Measurements from ENCODE around the gene TAOK1. TPM values are rescaled to one million over a fixed set of nuclear protein-coding genes. Genes with fewer than 3 reads are reported as not detected.

TAOK1 gene
- total and polyA plus RNA-seq, 9 of the 15 experiments (the other 6 are each of a cell fraction or from before 2014, with no cell fraction given) = 3.2 to 33.1 (median 16.5) TPM

DNA sequence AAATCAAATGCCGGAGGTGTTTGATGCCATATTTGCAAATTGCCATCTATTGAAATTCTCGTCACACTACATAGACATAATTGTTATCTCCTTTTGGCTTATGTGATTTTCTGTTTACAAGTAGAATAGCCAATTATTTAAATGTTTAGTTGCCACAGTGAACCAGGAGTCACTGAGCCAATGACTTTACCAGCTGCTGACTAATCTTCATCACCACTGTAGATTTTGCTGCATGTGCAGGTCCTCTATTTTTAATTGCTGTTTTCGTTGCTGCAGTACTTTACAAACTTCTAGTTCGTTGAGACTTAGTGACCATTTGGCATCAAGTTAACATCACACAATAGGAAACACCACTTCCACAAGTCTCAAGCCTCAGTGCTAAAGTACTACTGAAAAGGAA, 153.9 kb downstream of the TAOK1 start:
- no peak overlapping the region for H3K4me2 ChIP-seq (ENCODE audit: insufficient read depth, low read length)
- H3K79me2 ChIP-seq (ENCODE audit: control insufficient read depth, insufficient read depth, low read length) = no peaks in the 10 kb centered on the region
- H3K27me3 ChIP-seq (ENCODE audit: control insufficient read depth in 2 of 2, insufficient read depth in 2 of 2, low read length in 2 of 2) = no peaks in the 10 kb centered on the region
- FAIRE-seq (no peak), DNase-seq (ENCODE audit: extremely low read depth in 1 of 4, low spot score in 3 of 4) (no peak), ATAC-seq (no peak)
- no peaks in the 10 kb centered on the region for H4K20me1 ChIP-seq (replicated peaks; ENCODE audit: control insufficient read depth, insufficient read depth, low read length)
- WGBS (ENCODE audit: insufficient coverage, low coverage, missing lambda C conversion rate) = 88% methylated on average over 4 of the region's 4 CpGs
- H3K9me3 ChIP-seq (replicated peaks; ENCODE audit: control insufficient read depth, insufficient read depth, low read depth, low read length) = no peaks in the 10 kb centered on the region
- peaks cover 33% of the 10 kb centered on the region for H3K36me3 ChIP-seq (ENCODE audit: control insufficient read depth, insufficient read depth, low read length)
- H3K9me1 ChIP-seq (ENCODE audit: control insufficient read depth, insufficient read depth, low read length) = no peaks in the 10 kb centered on the region
- H3K9ac ChIP-seq (ENCODE audit: insufficient read depth in 1 of 2, low read depth in 2 of 2, low read length in 2 of 2) = no peak overlapping the region
- CTCF ChIA-PET (ENCODE audit: low intra/inter-chr PET ratio) = no interaction called here
- no peak overlapping the region for H3K27ac ChIP-seq (ENCODE audit: extremely low read depth, low read depth, low read length)
- in situ Hi-C loops (cut with MboI) = no loop called here
- intact Hi-C loops (cut with micrococcal nuclease) = no loop called here
- no TSS peak for BruUV-seq (replicated peaks)
- no peak overlapping the region for H3K4me3 ChIP-seq
- TF ChIP-seq ELF2 (CRISPR knock-in tag; IDR thresholded peaks at IDR 0.05) (no peak), COPS2 (conservative IDR thresholded peaks at IDR 0.05) (no peak), SAP30 (IDR thresholded peaks at IDR 0.05; ENCODE audit: borderline replicate concordance, insufficient read depth, low read depth, low read length, poor library complexity, severe bottlenecking) (no peak), FOXP1 (CRISPR knock-in tag; IDR thresholded peaks at IDR 0.05) (no peak), EWSR1 (IDR thresholded peaks at IDR 0.05; ENCODE audit: borderline replicate concordance, low read depth, partially characterized antibody) (no peak), XRCC4 (IDR thresholded peaks at IDR 0.05; ENCODE audit: extremely low read depth, insufficient read depth, insufficient read length) (no peak), MCM3 (IDR thresholded peaks at IDR 0.05) (no peak), ZNF232 (CRISPR knock-in tag; IDR thresholded peaks at IDR 0.05) (no peak), POU5F1 (IDR thresholded peaks at IDR 0.05; ENCODE audit: borderline replicate concordance, low read depth, low read length, partially characterized antibody) (no peak)
- H3K4me1 ChIP-seq (replicated peaks in 1 of 2; ENCODE audit: control insufficient read depth in 2 of 2, insufficient read depth in 2 of 2, low read length in 2 of 2) = no peaks in the 10 kb centered on the region
- POLR2A ChIA-PET = no interaction called here
- no peak overlapping the region for H2AFZ ChIP-seq (ENCODE audit: low read depth, low read length)

Measured in K562 (cell line).